Muscle layer of duodenum (tissue), 2 donors: ENCODE results near the gene ZCCHC24.
"Not testable (repeated sequence)": the region's sequence is repeated elsewhere in the genome, so short reads cannot be mapped to it uniquely, and the experiment has no call there.

ENCODE experiments used
- H3K27ac ChIP-seq: one replicate; pipeline ENCODE4 v1.7.0; 2013; ENCODE audit warnings: mild to moderate bottlenecking, low read length
- H3K27me3 ChIP-seq: one replicate; pipeline ENCODE4 v1.7.0; 2013; ENCODE audit warnings: low read depth, mild to moderate bottlenecking, control low read depth, low read length
- H3K36me3 ChIP-seq, 2 donors: one replicate each; pipeline ENCODE4 v1.7.0; 2013; ENCODE audit warnings: low read length in 2 of 2, control low read depth in 1 of 2, mild to moderate bottlenecking in 1 of 2; ENCODE audit not compliant: insufficient read depth in 2 of 2, control insufficient read depth in 1 of 2
- H3K4me1 ChIP-seq, 2 donors: one replicate each; pipeline ENCODE4 v1.7.0; 2013; ENCODE audit warnings: low read length in 2 of 2, mild to moderate bottlenecking in 2 of 2, control low read depth in 1 of 2, moderate library complexity in 1 of 2; ENCODE audit not compliant: insufficient read depth in 2 of 2, control insufficient read depth in 1 of 2
- H3K4me3 ChIP-seq, 2 donors: one replicate each; pipeline ENCODE4 v1.7.0; 2013; ENCODE audit warnings: low read length in 2 of 2, low read depth in 1 of 2, mild to moderate bottlenecking in 1 of 2
- H3K9me3 ChIP-seq, 2 donors: one replicate each; pipeline ENCODE4 v1.7.0; 2013; ENCODE audit warnings: low read length in 2 of 2, control low read depth in 1 of 2, mild to moderate bottlenecking in 1 of 2; ENCODE audit not compliant: control insufficient read depth in 1 of 2
- donor health status: healthy.

The ZCCHC24 gene

DNA sequence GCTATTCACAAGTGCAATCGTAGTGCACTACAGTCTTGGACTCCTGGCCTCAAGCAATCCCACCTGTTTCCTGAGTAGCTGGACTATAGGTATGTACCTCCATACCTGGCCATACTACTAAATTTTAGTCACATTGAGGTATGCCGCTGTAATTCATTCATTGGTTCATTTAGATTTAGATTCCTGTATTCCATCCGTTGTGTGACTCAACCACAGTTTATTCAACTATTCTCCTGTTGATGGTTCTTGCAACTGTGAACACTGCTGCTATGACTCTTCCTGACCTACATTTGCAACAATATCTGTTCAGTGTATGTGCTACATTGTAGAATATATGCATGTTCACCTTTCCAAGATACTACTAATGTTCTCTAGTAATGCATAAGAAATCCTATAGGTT, 8.0 kb upstream of the ZCCHC24 start:
- H3K27me3 ChIP-seq: no peaks in the 10 kb centered on the region
- H3K36me3 ChIP-seq: no peaks in the 10 kb centered on the region
- peaks cover 0 to 7% of the 10 kb centered on the region in 2 donors for H3K4me1 ChIP-seq
- no peak overlapping the region for H3K4me3 ChIP-seq
- no peak overlapping the region for H3K27ac ChIP-seq
- no peaks in the 10 kb centered on the region for H3K9me3 ChIP-seq

DNA sequence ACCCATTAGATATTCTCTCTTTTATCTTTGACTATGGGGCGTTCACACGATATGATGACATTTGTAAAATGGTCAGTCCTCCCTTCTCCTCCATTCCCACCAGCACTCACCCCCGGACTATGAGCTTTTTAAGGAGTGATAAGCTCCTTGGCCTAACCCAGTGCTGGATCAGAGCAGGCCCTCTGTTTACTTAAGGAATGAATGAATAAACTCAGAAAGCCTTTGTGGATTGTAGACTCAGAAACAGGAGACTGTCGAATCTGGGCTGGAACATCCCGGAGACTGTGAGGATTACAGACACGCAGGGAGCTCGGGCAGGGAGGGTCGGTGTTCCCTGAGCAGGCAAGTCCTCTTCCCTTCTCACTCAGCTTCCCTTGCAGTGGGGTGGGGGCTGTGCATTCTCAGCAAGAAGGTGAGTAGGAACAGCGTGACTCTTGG, 6.8 kb upstream of the ZCCHC24 start:
- H3K36me3 ChIP-seq: no peaks in the 10 kb centered on the region
- peaks cover 0 to 7% of the 10 kb centered on the region in 2 donors for H3K4me1 ChIP-seq
- H3K4me3 ChIP-seq: no peak overlapping the region
- H3K27ac ChIP-seq: peak overlapping the region; percentile 24
- no peaks in the 10 kb centered on the region for H3K9me3 ChIP-seq
- H3K27me3 ChIP-seq: no peaks in the 10 kb centered on the region

DNA sequence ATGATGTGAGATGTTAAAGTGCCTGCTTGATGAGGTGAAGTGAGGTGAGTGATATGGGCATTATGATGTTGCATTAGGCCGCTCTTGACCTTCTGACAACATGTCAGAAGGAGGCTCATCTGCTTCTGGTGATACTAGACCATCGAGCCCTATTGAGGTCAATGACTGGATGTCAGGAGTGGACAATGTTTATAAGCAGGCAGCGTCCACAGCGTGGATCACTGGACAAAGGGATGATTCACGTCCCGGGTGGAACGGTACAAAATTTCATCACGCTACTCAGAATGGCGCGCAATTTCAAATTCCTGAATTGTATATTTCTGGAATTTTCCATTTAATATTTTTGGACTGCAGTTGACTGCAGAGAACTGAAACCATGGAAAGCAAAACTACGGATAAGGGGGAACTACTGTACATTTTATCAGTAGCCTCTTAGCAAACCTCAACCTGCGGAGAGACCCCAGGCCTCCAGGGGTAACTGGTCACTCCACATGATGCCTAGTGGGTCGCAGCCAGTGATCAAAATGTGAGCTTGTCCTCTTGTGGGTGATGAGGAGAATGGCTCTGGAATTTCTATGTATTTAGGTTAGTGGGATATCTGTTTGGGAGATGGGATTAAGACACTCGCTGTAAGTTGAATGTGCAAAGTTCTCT, 5.7 kb upstream of the ZCCHC24 start:
- Histone ChIP-seq H3K4me1 (peaks cover 0 to 10% of the 10 kb centered on the region in 2 donors), H3K9me3 (no peaks in the 10 kb centered on the region), H3K4me3 (no peak overlapping the region), H3K36me3 (no peaks in the 10 kb centered on the region), H3K27ac (peak overlapping the region; percentile 24), H3K27me3 (no peaks in the 10 kb centered on the region)

DNA sequence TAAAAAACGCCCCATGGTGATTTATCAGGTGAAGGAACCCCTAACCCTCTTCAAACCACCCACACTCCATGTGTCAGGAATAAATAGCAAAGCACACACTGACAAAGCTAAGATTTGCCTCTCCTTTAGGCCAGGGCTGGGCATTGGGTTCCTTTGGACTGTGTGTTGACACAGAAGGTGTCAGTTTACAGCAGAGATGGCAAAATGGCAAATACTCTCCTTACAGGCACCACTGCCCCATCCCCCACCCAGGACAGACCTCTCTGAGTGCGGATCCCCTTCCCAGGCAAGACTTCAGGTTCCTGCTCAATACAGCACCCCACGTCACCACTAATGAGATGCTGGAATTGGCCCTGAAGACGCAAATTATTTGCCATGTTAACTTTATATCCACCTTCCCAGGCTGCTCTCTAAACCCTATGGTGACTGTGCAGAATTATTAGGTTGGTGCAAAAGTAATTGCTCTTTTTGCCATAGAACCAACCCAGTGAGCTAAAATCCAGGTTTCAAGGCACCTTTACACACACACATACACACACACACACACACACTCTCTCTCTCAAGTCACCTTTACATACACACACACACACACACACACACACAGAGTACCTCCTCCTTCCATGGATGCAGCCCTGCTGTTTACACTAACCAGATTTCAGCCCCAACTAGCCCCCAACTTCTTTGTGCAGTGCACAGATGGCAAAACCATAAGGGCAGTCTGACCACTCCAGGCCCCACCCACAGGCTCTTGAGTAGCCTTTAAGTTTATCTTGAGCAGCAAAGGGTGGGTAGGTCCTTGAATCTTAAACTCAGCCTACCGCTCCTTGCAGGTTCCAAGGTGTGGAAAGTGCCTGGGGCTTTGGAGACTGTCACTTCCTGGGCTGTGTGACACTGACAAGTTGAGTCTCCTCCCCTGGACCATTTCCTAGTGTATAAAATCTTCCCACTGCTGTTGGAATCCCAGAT, 4.0 kb upstream of the ZCCHC24 start:
- peaks cover 0 to 10% of the 10 kb centered on the region in 2 donors for H3K4me1 ChIP-seq
- no peaks in the 10 kb centered on the region for H3K27me3 ChIP-seq
- no peaks in the 10 kb centered on the region for H3K36me3 ChIP-seq
- no peaks in the 10 kb centered on the region for H3K9me3 ChIP-seq
- H3K27ac ChIP-seq: no peak overlapping the region
- H3K4me3 ChIP-seq: no peak overlapping the region

DNA sequence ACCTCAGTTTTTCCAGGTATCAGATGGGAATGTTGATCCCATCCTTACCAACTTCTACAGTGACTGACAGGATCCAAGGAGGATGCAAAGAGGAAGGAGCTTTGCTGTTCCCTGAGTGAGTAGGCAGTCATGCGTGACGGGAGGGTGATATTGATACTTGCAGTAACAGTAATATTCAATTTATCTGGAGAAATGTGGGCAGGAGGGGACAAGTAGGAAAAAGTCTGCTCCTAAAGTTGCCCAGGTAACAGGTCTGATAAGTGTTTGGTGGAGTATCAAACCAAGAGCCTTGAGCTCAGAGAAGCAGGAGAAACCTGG, 3.3 kb upstream of the ZCCHC24 start:
- no peaks in the 10 kb centered on the region for H3K27me3 ChIP-seq
- H3K9me3 ChIP-seq: no peaks in the 10 kb centered on the region
- H3K27ac ChIP-seq: no peak overlapping the region
- H3K36me3 ChIP-seq: no peaks in the 10 kb centered on the region
- H3K4me3 ChIP-seq: no peak overlapping the region
- peaks cover 4% of the 10 kb centered on the region in 2 donors for H3K4me1 ChIP-seq

DNA sequence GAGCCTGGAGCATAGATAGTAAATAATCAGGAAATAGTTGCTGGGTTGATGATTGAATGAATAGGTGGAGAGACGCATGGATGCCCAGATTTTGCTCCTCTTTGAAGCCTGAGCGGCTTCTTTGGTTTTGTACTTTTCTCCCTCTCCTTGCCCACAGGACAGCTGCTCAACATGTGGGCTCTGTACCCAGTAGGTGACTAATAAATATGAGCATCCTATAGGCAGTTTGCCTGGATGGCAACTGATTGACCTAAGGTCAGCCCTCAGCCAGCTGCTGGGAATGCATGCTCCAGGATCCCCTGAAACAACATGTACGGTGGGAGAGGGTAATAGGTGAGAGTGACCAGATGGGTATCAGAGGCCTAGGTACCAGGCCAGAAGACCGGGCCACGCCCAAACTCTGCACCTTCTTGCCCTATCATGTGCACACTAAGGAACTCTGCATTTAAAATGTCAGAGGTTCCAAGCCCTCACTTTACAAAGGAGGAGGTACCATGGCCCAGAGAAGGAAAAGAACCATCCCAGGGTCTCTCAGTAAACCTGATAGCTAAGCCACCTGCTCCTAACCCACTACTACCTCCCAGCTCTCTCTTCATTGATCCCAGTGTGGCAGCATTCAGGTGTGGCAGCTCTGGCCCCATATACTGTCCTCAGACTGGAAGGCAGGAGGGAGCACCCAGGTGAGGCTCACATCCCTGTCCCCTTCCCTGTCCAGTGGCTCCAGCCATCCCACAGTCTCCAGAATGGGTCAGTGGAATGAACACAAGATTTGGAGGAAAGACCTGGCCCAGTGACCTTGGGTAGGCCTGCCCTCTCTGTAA, 2.7 kb upstream of the ZCCHC24 start:
- Histone ChIP-seq H3K27me3 (no peaks in the 10 kb centered on the region), H3K36me3 (no peaks in the 10 kb centered on the region), H3K27ac (no peak overlapping the region), H3K9me3 (no peaks in the 10 kb centered on the region), H3K4me1 (peaks cover 4 to 8% of the 10 kb centered on the region in 2 donors), H3K4me3 (no peak overlapping the region)

DNA sequence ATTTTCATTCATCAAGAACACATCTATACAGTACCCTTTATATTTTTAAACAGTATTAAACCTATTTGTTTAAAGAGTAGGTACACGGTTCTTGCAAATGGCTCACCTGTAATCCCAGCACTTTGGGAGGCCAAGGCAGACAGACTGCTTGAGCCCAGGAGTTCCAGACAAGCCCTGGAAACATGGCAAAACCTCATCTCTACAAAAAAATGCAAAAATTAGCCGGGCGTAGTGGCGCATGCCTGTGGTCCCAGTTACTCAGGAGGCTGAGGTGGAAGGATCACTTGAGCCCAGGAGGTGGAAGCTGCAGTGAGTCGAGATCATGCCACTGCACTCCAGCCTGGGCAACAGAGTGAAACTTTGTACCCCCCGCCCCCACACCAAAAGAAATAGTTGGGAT, 1.8 kb upstream of the ZCCHC24 start:
- not testable (repeated sequence) for H3K27me3 ChIP-seq, H3K4me3 ChIP-seq, H3K36me3 ChIP-seq, H3K9me3 ChIP-seq
- peak overlapping the region; percentile 8 for H3K27ac ChIP-seq
- peaks cover 5 to 17% of the 10 kb centered on the region in 2 donors for H3K4me1 ChIP-seq

DNA sequence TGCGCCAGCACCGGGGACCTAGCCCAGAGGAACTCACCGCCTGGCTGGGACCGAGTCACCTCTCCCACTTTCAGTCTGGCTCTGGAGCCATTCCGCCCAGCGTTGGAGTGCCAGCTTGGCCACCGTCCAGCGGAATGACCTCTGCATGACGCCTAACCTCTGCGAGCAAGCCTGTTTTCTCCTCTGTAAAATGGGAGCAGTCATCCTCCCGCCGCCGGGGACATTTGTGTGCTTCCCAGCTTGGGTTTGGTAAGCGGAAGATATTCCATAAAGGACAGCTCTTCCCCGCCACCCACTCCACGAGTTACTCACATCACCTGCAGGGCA, 1.3 kb upstream of the ZCCHC24 start:
- Histone ChIP-seq H3K27me3 (no peaks in the 10 kb centered on the region), H3K36me3 (no peaks in the 10 kb centered on the region), H3K9me3 (no peaks in the 10 kb centered on the region), H3K4me1 (peaks cover 10 to 22% of the 10 kb centered on the region in 2 donors), H3K27ac (peak overlapping the region; percentile 8), H3K4me3 (peak overlapping the region; percentile 7 to 57)

DNA sequence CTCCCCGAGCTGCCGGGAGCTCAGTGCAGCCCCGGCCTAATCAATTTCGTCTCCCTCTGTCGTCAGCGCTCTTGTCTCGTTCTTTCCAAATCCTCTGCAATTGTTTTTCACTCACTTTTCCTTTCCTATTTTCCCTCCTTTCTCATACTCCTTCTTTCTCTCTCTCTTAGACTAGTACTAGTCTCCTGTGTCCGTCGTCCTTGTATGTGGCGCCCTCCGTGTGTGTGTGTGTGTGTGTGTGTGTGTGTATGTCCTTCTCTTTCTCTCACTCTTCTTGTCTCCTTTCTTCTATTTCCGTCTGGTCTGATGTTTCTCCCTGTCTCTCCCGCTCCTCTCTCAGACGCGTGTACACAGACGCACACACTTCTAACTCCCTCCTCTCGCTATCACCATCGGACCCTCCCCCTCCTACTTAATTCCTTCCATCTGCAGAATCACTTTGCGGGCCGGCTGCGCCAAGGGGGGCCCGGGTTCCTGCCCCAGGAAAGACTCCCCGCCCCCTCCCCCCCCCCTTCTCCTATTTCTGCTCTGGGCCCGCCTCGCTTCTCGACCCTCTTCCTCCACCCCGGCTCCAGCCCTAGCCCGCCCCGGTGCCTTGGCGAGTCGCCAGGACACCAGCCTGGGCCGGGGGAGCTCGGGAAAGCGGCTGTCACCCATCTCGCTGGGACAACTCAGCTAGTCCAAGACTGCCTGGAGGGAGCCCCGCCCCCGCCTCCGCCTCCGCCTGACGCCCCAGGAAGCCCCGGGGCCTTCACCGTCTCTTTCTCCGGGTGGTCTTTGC, 743 bp upstream of the ZCCHC24 start:
- no peaks in the 10 kb centered on the region for H3K27me3 ChIP-seq
- H3K4me3 ChIP-seq: peak overlapping the region; percentile 57 to 81
- no peaks in the 10 kb centered on the region for H3K36me3 ChIP-seq
- H3K9me3 ChIP-seq: no peaks in the 10 kb centered on the region
- H3K4me1 ChIP-seq: peaks cover 16 to 28% of the 10 kb centered on the region in 2 donors
- peak overlapping the region; percentile 95 for H3K27ac ChIP-seq

DNA sequence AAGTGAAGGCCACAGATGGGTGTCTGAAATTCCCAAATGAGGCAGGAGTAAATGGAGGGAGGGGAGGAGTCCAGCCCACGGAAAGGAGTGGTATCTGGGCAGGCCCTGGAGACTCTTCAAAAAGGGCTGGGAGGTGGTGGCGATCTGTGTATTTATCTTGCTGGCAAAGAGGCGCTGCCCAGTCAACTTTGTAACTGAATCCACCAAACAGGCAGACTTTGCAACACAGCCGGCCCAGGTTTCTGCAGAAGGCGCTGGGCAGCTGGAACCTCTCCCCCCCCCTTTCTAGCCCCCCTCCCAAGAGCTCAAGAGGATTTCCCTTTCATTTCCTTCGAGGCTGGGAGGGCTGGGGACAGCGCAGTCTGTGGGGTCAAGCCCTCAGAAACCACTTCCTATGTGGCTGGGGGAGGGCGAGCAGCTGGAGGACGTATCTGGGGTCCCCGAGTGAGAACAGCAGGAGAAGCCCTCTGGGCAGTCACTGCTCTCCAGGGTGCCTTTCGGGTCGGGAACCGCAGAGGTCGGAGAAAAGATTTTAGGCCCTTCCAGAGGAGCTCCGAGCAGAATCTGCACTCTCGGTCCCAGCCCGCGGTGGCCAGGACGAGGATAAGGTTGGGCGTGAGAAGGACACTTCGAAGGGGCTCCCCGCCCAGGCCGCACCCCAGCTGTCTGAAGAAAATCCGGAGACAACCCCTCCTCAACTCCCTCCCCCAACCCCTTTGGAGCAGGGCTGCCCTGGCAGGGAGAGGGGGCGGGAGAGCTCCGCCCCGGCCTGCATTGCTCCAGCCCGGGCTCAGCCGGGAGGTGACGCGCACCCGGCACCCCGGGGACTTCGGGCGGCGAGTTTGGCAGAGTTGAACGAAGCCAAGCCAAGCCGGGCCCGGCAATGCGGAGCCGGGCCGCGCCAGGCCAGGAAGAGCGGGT, 965 bp downstream of the ZCCHC24 start:
- H3K27ac ChIP-seq: peak overlapping the region; percentile 41
- peaks cover 26 to 45% of the 10 kb centered on the region in 2 donors for H3K4me1 ChIP-seq
- no peaks in the 10 kb centered on the region for H3K9me3 ChIP-seq
- H3K36me3 ChIP-seq: peaks cover 0 to 8% of the 10 kb centered on the region in 2 donors
- H3K27me3 ChIP-seq: no peaks in the 10 kb centered on the region
- H3K4me3 ChIP-seq: peak overlapping the region; percentile 77 to 79
